GM23338 (cell line): ENCODE data around the gene LDLRAD2. TPM values are rescaled to one million over a fixed set of nuclear protein-coding genes. Genes with fewer than 3 reads are reported as not detected.

Experiments
- ATAC-seq: fragments of 200-7000 bp; cut with Tn5 transposase; 3 replicates; pipeline ENCODE4 v1.9.1; 2020
- DNase-seq: peaks from one replicate; pipeline ENCODE4 v3.0.0-alpha.2; 2015; ENCODE audit warnings: low spot score
- H2AFZ ChIP-seq: fragments of 200-600 bp; sonication (generic); 2 replicates; pipeline ENCODE4 v1.8.0; 2016; ENCODE audit warnings: antibody characterized with exemption, mild to moderate bottlenecking, moderate library complexity
- H3F3A ChIP-seq: fragments of 200-600 bp; sonication (generic); replicated peaks from 2 replicates; pipeline ENCODE4 v1.8.0; 2017; ENCODE audit warnings: antibody characterized with exemption, mixed run types, low read depth
- H3K27ac ChIP-seq: fragments of 200-600 bp; sonication (generic); 2 replicates; pipeline ENCODE4 v1.6.1; 2016; ENCODE audit warnings: low read depth
- H3K27me3 ChIP-seq: fragments of 200-600 bp; sonication (generic); 2 replicates; pipeline ENCODE4 v1.8.0; 2016; ENCODE audit warnings: mild to moderate bottlenecking, mixed run types, moderate library complexity; ENCODE audit not compliant: insufficient read depth
- H3K36me3 ChIP-seq: fragments of 200-600 bp; sonication (generic); 2 replicates; pipeline ENCODE4 v1.8.0; 2016; ENCODE audit warnings: mild to moderate bottlenecking; ENCODE audit not compliant: insufficient read depth
- H3K4me1 ChIP-seq: fragments of 200-600 bp; sonication (generic); 2 replicates; pipeline ENCODE4 v1.8.0; 2016; ENCODE audit warnings: mild to moderate bottlenecking, moderate library complexity; ENCODE audit not compliant: insufficient read depth
- H3K4me2 ChIP-seq: fragments of 200-600 bp; sonication (generic); 2 replicates; pipeline ENCODE4 v1.7.1; 2017; ENCODE audit warnings: mixed run types
- H3K4me3 ChIP-seq: fragments of 200-600 bp; sonication (generic); 2 replicates; pipeline ENCODE4 v1.6.1; 2016; ENCODE audit warnings: mixed run types
- H3K79me2 ChIP-seq: fragments of 200-600 bp; sonication (generic); replicated peaks from 2 replicates; pipeline ENCODE4 v1.8.0; 2017; ENCODE audit warnings: mild to moderate bottlenecking; ENCODE audit not compliant: insufficient read depth
- H3K9me2 ChIP-seq: fragments of 200-600 bp; sonication (generic); 2 replicates; pipeline ENCODE4 v1.8.0; 2017; ENCODE audit not compliant: insufficient read depth
- H4K20me1 ChIP-seq: fragments of 200-600 bp; sonication (generic); replicated peaks from 2 replicates; pipeline ENCODE4 v1.8.0; 2017; ENCODE audit warnings: mild to moderate bottlenecking; ENCODE audit not compliant: insufficient read depth
- H3K27ac Mint-ChIP-seq: 2 replicates; pipeline ENCODE4 v1.8.0; 2020; ENCODE audit warnings: inconsistent platforms, mild to moderate bottlenecking, moderate library complexity, mixed read lengths
- H3K27me3 Mint-ChIP-seq: 3 replicates; pipeline ENCODE4 v1.8.0; 2022; ENCODE audit warnings: low read depth, mild to moderate bottlenecking, moderate library complexity, mixed read lengths, inconsistent platforms; ENCODE audit not compliant: insufficient read depth, poor library complexity
- H3K36me3 Mint-ChIP-seq: 3 replicates; pipeline ENCODE4 v1.8.0; 2021; ENCODE audit warnings: low read depth, mild to moderate bottlenecking, inconsistent platforms, moderate library complexity, mixed read lengths
- H3K4me1 Mint-ChIP-seq: 3 replicates; pipeline ENCODE4 v1.8.0; 2020; ENCODE audit warnings: mild to moderate bottlenecking, inconsistent platforms, mixed read lengths
- H3K4me3 Mint-ChIP-seq: 3 replicates; pipeline ENCODE4 v1.8.0; 2021; ENCODE audit warnings: moderate library complexity, mild to moderate bottlenecking, inconsistent platforms, mixed read lengths
- H3K9me3 Mint-ChIP-seq: 3 replicates; pipeline ENCODE4 v1.8.0; 2020; ENCODE audit warnings: moderate library complexity, mild to moderate bottlenecking, inconsistent platforms, mixed read lengths
- CREB1 ChIP-seq: fragments of 250-450 bp; sonication (Bioruptor Pico); IDR thresholded peaks from 2 replicates; pipeline ENCODE4 v1.5.0; 2020; ENCODE audit warnings: low read depth, mild to moderate bottlenecking, moderate library complexity
- EZH2 ChIP-seq: fragments of 200-600 bp; sonication (generic); IDR thresholded peaks from one replicate; pipeline ENCODE4 v1.8.0; 2017; ENCODE audit warnings: antibody characterized with exemption, mild to moderate bottlenecking, low read depth; ENCODE audit not compliant: unreplicated experiment
- EZH2phosphoT487 ChIP-seq: fragments of 200-600 bp; sonication (generic); IDR thresholded peaks from one replicate; pipeline ENCODE4 v1.8.1; 2018; ENCODE audit warnings: antibody characterized with exemption; ENCODE audit not compliant: unreplicated experiment
- JUNB ChIP-seq: IDR thresholded peaks from one replicate; pipeline ENCODE4 v1.6.1; 2016; ENCODE audit warnings: antibody characterized with exemption; ENCODE audit not compliant: unreplicated experiment
- NANOG ChIP-seq: IDR thresholded peaks from 2 replicates; pipeline ENCODE4 v1.6.1; 2016; ENCODE audit warnings: antibody characterized with exemption, borderline replicate concordance
- POLR2AphosphoS5 ChIP-seq: IDR thresholded peaks from 2 replicates; pipeline ENCODE4 v1.6.1; 2016; ENCODE audit warnings: antibody characterized with exemption, low read depth
- STAT1 ChIP-seq: IDR thresholded peaks from one replicate; pipeline ENCODE4 v1.6.1; 2016; ENCODE audit warnings: antibody characterized with exemption; ENCODE audit not compliant: unreplicated experiment
- ZNF114 ChIP-seq: fragments of 250-450 bp; sonication (Bioruptor Pico); IDR thresholded peaks from 2 replicates; pipeline ENCODE4 v1.5.0; 2020; ENCODE audit warnings: mild to moderate bottlenecking, moderate library complexity
- ZNF331 ChIP-seq: fragments of 250-450 bp; sonication (Bioruptor Pico); IDR thresholded peaks from 2 replicates; pipeline ENCODE4 v1.5.0; 2020; ENCODE audit warnings: low read depth, mild to moderate bottlenecking, moderate library complexity
- polyA plus RNA-seq: library from polyadenylated mRNA; unstranded; fragments of >200 nt; fragmentation: Nextera tagmentation; extraction: Ambion mirVana; gene quantifications from 2 replicates; pipeline ENCODE4 v1.2.1, GENCODE V29; 2016
- total RNA-seq: library from RNA; depleted of rRNA; stranded (reverse); fragments of >200 nt; shearing (Covaris generic); gene quantifications from 2 replicates; pipeline ENCODE4 v1.2.3, GENCODE V29; 2014
- TF ChIP-seq, protein P1 (sequence below), 2 experiments: fragments of 200-600 bp in 1 of 2; sonication (generic) in 1 of 2; conservative IDR thresholded peaks; 2 replicates each; pipeline versions ENCODE4 v1.5.1 to v1.6.1; 2016 to 2017; ENCODE audit warnings: antibody characterized with exemption in 2 of 2, low read depth in 2 of 2, mild to moderate bottlenecking in 2 of 2, moderate library complexity in 1 of 2
- TF ChIP-seq, protein P2 (sequence below): IDR thresholded peaks from one replicate; pipeline ENCODE4 v1.6.1; 2018; ENCODE audit warnings: antibody characterized with exemption; ENCODE audit not compliant: unreplicated experiment

Gene LDLRAD2
- total and polyA plus RNA-seq, 2 experiments from 2014 or later, result 1.6 to 5.8 TPM

DNA sequence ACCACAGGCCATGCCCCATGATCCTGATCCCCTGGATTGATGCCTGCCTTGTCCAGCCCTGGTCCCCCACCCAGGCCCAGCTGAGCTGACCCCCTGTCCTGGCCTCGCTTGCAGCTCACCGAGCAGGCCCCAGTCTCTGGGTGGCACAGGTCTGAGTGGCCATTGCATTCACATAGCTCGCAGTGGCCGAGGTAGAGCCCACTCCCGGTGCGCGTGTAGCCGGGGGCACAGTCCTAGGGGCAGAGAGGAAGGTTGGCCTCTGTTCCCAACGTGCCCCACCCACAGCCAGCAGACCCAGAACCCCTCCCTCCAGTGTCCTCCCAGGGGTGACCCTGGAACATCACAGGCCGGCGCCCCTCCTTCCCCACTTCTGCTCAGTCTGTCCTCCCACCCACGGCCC, 51.9 kb downstream of the LDLRAD2 start:
- Histone ChIP-seq H3K4me1 (peaks cover 8% of the 10 kb centered on the region; the same call in 1 of the 2 replicates), H3K4me2 (no peak overlapping the region), H2AFZ (no peak overlapping the region), H3F3A (no peaks in the 10 kb centered on the region), H3K9me2 (no peaks in the 10 kb centered on the region), H4K20me1 (0 out of 2 replicates have a peak, but pooled peaks cover 6% of the 10 kb centered on the region), H3K27me3 (no peaks in the 10 kb centered on the region), H3K27ac (no peak overlapping the region), H3K79me2 (no peaks in the 10 kb centered on the region), H3K4me3 (no peak overlapping the region), H3K36me3 (peaks cover 5% of the 10 kb centered on the region; the same call in 1 of the 2 replicates)
- H3K36me3 Mint-ChIP-seq, result peaks cover 39% of the 10 kb centered on the region
- H3K4me3 Mint-ChIP-seq, result no peak overlapping the region
- no peak for DNase-seq
- peak overlapping the region; percentile 52; the same call in 1 of the 2 replicates for H3K27ac Mint-ChIP-seq
- no peaks in the 10 kb centered on the region for H3K9me3 Mint-ChIP-seq
- no peak for ATAC-seq
- peaks cover 13% of the 10 kb centered on the region for H3K27me3 Mint-ChIP-seq
- H3K4me1 Mint-ChIP-seq, result peaks cover 13% of the 10 kb centered on the region
- no peak for TF ChIP-seq POLR2AphosphoS5

DNA sequence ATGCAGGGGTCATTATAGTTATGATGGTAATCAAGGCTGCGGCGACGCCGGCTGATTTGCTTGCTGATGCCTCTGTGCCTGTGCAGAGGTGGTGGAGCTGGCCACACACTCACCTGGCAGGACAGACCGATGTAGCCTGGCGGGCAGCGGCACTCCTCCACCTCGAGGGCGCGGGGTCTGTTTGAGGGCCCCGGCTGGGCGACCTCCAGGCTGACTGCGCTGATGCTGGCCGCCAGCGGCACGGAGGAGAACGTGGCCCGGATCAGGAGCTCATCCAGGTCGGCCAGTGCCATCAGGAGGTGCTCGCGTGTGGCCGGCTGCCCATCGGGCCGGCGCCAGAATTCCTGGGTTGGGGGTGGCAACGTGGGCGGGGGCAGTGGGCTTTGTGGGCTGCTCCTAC, 52.7 kb downstream of the LDLRAD2 start:
- H3K27me3 ChIP-seq, result no peaks in the 10 kb centered on the region
- 0 out of 2 replicates have a peak, but pooled peaks cover 6% of the 10 kb centered on the region for H4K20me1 ChIP-seq
- TF ChIP-seq POLR2AphosphoS5 (no peak), JUNB (no peak), EZH2 (no peak), ZNF331 (CRISPR knock-in tag) (no peak), ZNF114 (CRISPR knock-in tag) (no peak), EZH2phosphoT487 (no peak), CREB1 (CRISPR knock-in tag) (no peak), NANOG (no peak), STAT1 (no peak)
- TF ChIP-seq, protein P1, sequence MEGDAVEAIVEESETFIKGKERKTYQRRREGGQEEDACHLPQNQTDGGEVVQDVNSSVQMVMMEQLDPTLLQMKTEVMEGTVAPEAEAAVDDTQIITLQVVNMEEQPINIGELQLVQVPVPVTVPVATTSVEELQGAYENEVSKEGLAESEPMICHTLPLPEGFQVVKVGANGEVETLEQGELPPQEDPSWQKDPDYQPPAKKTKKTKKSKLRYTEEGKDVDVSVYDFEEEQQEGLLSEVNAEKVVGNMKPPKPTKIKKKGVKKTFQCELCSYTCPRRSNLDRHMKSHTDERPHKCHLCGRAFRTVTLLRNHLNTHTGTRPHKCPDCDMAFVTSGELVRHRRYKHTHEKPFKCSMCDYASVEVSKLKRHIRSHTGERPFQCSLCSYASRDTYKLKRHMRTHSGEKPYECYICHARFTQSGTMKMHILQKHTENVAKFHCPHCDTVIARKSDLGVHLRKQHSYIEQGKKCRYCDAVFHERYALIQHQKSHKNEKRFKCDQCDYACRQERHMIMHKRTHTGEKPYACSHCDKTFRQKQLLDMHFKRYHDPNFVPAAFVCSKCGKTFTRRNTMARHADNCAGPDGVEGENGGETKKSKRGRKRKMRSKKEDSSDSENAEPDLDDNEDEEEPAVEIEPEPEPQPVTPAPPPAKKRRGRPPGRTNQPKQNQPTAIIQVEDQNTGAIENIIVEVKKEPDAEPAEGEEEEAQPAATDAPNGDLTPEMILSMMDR (conservative IDR thresholded peaks at IDR 0.05; ENCODE audit: low read depth in 2 of 2), result no peak
- TF ChIP-seq, protein P2, sequence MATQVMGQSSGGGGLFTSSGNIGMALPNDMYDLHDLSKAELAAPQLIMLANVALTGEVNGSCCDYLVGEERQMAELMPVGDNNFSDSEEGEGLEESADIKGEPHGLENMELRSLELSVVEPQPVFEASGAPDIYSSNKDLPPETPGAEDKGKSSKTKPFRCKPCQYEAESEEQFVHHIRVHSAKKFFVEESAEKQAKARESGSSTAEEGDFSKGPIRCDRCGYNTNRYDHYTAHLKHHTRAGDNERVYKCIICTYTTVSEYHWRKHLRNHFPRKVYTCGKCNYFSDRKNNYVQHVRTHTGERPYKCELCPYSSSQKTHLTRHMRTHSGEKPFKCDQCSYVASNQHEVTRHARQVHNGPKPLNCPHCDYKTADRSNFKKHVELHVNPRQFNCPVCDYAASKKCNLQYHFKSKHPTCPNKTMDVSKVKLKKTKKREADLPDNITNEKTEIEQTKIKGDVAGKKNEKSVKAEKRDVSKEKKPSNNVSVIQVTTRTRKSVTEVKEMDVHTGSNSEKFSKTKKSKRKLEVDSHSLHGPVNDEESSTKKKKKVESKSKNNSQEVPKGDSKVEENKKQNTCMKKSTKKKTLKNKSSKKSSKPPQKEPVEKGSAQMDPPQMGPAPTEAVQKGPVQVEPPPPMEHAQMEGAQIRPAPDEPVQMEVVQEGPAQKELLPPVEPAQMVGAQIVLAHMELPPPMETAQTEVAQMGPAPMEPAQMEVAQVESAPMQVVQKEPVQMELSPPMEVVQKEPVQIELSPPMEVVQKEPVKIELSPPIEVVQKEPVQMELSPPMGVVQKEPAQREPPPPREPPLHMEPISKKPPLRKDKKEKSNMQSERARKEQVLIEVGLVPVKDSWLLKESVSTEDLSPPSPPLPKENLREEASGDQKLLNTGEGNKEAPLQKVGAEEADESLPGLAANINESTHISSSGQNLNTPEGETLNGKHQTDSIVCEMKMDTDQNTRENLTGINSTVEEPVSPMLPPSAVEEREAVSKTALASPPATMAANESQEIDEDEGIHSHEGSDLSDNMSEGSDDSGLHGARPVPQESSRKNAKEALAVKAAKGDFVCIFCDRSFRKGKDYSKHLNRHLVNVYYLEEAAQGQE, result no peak
- H3K36me3 ChIP-seq, result peaks cover 5% of the 10 kb centered on the region; the same call in 1 of the 2 replicates
- H3K27ac ChIP-seq, result no peak overlapping the region
- H3K79me2 ChIP-seq, result no peaks in the 10 kb centered on the region
- Mint-ChIP-seq H3K9me3 (no peaks in the 10 kb centered on the region), H3K36me3 (peaks cover 36% of the 10 kb centered on the region), H3K4me3 (no peak overlapping the region), H3K27ac (peak overlapping the region; percentile 52; the same call in 1 of the 2 replicates), H3K4me1 (peaks cover 15% of the 10 kb centered on the region), H3K27me3 (peaks cover 13% of the 10 kb centered on the region)
- H3K4me1 ChIP-seq, result peaks cover 8% of the 10 kb centered on the region; the same call in 1 of the 2 replicates
- DNase-seq (no peak), ATAC-seq (no peak)
- H3K4me3 ChIP-seq, result no peak overlapping the region
- H2AFZ ChIP-seq, result no peak overlapping the region
- H3F3A ChIP-seq, result no peaks in the 10 kb centered on the region
- H3K4me2 ChIP-seq, result no peak overlapping the region
- no peaks in the 10 kb centered on the region for H3K9me2 ChIP-seq
